Activated T-cell treated with anti-CD3 and anti-CD28 coated beads, Interleukin-2, amount 50 U/mL, for 24 hours (primary cell): ENCODE results near the gene NELFB.

Experiments used
- DNase-seq: peaks from one replicate; pipeline ENCODE4 v3.0.0-alpha.2; 2020
- H3K27ac Mint-ChIP-seq: 2 replicates; pipeline ENCODE4 v1.8.0; 2020; ENCODE audit warnings: mild to moderate bottlenecking, mixed read lengths
- H3K27me3 Mint-ChIP-seq: 2 replicates; pipeline ENCODE4 v1.8.0; 2020; ENCODE audit warnings: mixed read lengths
- H3K36me3 Mint-ChIP-seq: 2 replicates; pipeline ENCODE4 v1.8.0; 2020; ENCODE audit warnings: low read depth, mixed read lengths
- H3K4me1 Mint-ChIP-seq: 2 replicates; pipeline ENCODE4 v1.8.0; 2020; ENCODE audit warnings: low read depth, mixed read lengths
- H3K4me3 Mint-ChIP-seq: 2 replicates; pipeline ENCODE4 v1.8.0; 2020; ENCODE audit warnings: mild to moderate bottlenecking, moderate library complexity, mixed read lengths
- H3K9me3 Mint-ChIP-seq: 2 replicates; pipeline ENCODE4 v1.8.0; 2020; ENCODE audit warnings: mixed read lengths

The NELFB gene

DNA sequence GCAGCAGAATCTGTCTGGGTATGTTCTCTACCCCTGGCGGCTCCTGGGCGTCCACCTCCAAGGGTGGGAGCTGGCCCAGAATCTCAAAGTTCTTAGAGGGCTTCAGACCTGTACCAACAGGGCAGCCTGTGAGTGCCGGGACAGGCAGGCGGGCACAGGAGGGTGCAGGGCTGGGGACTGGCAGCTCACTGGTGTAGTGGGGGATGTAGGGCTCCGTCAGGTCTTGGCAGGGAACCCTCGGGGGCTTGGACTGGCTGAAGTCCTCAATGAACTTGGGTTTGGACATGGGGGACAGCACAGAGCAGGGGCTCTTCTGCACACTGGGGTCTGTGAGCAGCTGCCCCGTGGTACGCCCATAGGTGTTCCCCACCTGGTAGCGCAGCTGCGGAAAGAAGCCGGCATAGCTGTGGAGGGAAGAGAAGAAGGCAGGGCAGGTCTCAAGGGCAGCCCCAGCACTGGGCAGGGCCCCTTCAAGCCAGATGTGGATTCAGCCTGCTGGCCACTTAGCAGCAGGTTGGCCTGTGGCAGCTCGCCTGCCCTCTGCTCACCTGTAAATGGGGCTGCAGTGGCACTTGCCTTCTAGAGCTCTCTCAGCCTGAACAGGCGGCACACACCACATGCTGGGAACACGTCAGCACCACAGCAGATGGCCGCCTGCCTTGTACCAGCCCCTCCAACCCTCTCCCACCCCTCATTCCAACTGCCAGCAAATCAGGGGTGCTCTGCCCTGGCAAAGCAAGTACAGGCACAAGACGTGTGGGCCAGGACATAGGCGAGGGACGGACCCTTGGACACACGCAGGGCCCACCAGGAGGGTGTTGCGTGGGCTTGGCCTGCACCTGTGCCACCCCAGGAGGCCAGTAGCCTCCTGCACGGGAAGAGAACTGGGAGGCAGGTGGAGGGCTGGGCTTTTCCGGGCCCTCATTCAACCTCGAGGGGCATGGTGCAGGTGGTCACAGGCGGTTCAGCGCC is 9.4 kb upstream of the NELFB start:
- H3K27me3 Mint-ChIP-seq: peaks cover 2% of the 10 kb centered on the region
- no peaks in the 10 kb centered on the region for H3K9me3 Mint-ChIP-seq
- no peak for DNase-seq
- H3K4me3 Mint-ChIP-seq: peak overlapping the region; percentile 36
- peaks cover 30% of the 10 kb centered on the region for H3K36me3 Mint-ChIP-seq
- H3K27ac Mint-ChIP-seq: peak overlapping the region; percentile 73
- peaks cover 21% of the 10 kb centered on the region for H3K4me1 Mint-ChIP-seq

DNA sequence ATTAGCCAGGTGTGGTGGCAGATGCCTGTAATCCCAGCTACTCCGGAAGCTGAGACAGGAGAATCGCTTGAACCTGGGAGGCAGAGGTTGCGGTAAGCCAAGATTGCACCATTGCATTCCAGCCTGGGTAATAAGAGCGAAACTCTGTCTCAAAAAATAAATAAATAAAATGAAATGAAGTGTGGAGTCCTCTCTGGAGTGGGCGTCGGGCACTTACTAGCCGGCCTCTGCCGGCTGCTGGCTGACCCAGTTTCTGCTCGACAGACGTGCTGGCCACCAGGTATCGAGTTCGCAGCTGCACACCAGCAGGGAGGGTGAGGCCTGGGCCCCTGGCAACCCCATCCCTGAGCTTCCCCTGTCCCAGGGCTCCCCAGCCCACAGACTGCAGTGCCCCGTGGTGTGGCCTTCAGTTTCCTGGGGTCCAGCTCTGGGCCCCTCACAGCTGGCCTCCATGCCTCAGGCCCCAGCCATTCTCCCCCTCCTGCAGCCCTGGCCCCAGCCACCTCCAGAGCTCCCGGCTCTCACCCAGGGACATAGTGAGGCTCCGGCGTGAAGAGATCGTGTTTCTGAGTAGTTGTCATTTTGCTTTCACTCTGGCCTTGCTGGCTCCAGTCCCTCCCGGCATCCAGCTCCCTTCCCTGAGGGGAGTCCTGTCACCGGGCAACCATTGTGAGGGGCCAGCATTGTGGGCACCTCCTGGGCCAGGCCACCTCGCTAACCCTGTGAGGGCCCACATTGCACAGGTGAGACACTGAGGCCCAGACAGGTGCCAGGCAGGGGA is 7.8 kb upstream of the NELFB start:
- DNase-seq: no peak
- Mint-ChIP-seq H3K36me3 (peaks cover 21% of the 10 kb centered on the region), H3K4me3 (no peak overlapping the region), H3K27me3 (no peaks in the 10 kb centered on the region), H3K9me3 (no peaks in the 10 kb centered on the region), H3K27ac (peak overlapping the region; percentile 33), H3K4me1 (peaks cover 14% of the 10 kb centered on the region)

GRCh38 chr9:137247916-137248175 is 7.3 kb upstream of the NELFB start:
- DNase-seq: no peak
- peaks cover 15% of the 10 kb centered on the region for H3K36me3 Mint-ChIP-seq
- H3K4me3 Mint-ChIP-seq: no peak overlapping the region
- H3K27me3 Mint-ChIP-seq: no peaks in the 10 kb centered on the region
- H3K9me3 Mint-ChIP-seq: no peaks in the 10 kb centered on the region
- H3K4me1 Mint-ChIP-seq: peaks cover 9% of the 10 kb centered on the region
- no peak overlapping the region for H3K27ac Mint-ChIP-seq

- H3K4me1 Mint-ChIP-seq: peaks cover 8% of the 10 kb centered on the region
- no peaks in the 10 kb centered on the region for H3K9me3 Mint-ChIP-seq
- peaks cover under 1% of the 10 kb centered on the region for H3K36me3 Mint-ChIP-seq
- no peaks in the 10 kb centered on the region for H3K27me3 Mint-ChIP-seq
- H3K4me3 Mint-ChIP-seq: no peak overlapping the region
- no peak for DNase-seq
- H3K27ac Mint-ChIP-seq: no peak overlapping the region
Observed at GRCh38 chr9:137250329-137251193, 4.6 kb upstream of the NELFB start.

- no peak for DNase-seq
- H3K36me3 Mint-ChIP-seq: peaks cover 5% of the 10 kb centered on the region
- H3K9me3 Mint-ChIP-seq: no peaks in the 10 kb centered on the region
- no peak within 1 kb of the TSS for H3K4me3 Mint-ChIP-seq
- no peaks in the 10 kb centered on the region for H3K27me3 Mint-ChIP-seq
- H3K4me1 Mint-ChIP-seq: peaks cover 12% of the 10 kb centered on the region
- H3K27ac Mint-ChIP-seq: no peak within 1 kb of the TSS
Observed at GRCh38 chr9:137251194-137251461, 4.0 kb upstream of the NELFB start, which contains the start of gene STPG3. Gene STPG3, plus strand, starts transcription at chr9:137251286. Its CDS starts 1 bp downstream, at chr9:137251287.

DNA sequence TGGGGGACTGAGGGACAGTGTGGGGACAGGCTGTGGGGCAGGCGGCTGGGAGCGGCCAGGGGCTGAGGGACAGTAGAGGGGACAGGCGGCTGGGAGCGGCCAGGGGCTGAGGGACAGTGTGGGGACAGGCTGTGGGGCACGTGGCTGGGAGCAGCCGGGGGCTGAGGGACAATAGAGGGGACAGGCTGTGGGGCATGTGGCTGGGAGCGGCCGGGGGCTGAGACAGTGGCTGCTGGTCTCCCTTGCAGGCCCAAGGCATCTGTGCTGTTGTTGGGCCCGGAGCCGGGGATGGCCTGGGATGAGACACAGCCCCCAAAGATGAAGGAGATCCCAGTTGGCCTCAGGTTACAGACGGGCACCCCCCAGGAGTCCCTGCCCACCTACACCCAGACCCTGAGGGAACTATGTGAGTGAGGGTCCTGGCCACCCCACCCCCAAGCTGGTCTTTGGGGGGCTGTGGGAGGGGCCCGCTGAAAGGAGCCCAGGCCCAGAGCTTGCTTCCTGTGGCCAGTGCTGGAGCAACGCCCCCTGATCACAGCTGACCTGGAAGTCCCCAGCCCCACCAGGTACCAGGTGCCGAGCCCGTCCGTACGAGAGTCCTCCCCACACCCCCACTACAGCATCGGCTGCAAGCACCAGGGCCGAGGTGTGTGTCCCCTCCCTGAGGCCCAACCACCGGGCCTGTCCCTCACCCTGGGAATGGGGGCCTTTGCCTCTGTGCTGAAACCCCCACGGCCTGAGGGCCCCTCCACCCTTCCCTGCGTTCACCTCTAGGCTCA is 3.4 kb upstream of the NELFB start:
- H3K9me3 Mint-ChIP-seq: no peaks in the 10 kb centered on the region

GRCh38 chr9:137252555-137253506 is 2.3 kb upstream of the NELFB start:
- Mint-ChIP-seq H3K4me3 (no peak overlapping the region), H3K27ac (no peak overlapping the region), H3K9me3 (no peaks in the 10 kb centered on the region), H3K4me1 (peaks cover 23% of the 10 kb centered on the region), H3K27me3 (no peaks in the 10 kb centered on the region), H3K36me3 (peaks cover 16% of the 10 kb centered on the region)
- DNase-seq: no peak

More for the DNA sequence above, 3.4 kb upstream of the NELFB start:
- H3K4me3 Mint-ChIP-seq: no peak overlapping the region
- DNase-seq: no peak
- H3K27ac Mint-ChIP-seq: no peak overlapping the region
- H3K4me1 Mint-ChIP-seq: peaks cover 18% of the 10 kb centered on the region
- no peaks in the 10 kb centered on the region for H3K27me3 Mint-ChIP-seq
- H3K36me3 Mint-ChIP-seq: peaks cover 11% of the 10 kb centered on the region

GRCh38 chr9:137253717-137254623 is 1.2 kb upstream of the NELFB start:
- H3K4me1 Mint-ChIP-seq: peaks cover 23% of the 10 kb centered on the region
- no peaks in the 10 kb centered on the region for H3K9me3 Mint-ChIP-seq
- DNase-seq: no peak
- no peaks in the 10 kb centered on the region for H3K27me3 Mint-ChIP-seq
- H3K27ac Mint-ChIP-seq: peak overlapping the region; percentile 86
- H3K4me3 Mint-ChIP-seq: peak overlapping the region; percentile 91
- peaks cover 27% of the 10 kb centered on the region for H3K36me3 Mint-ChIP-seq

- Mint-ChIP-seq H3K27ac (peak overlapping the region; percentile 89), H3K36me3 (peaks cover 32% of the 10 kb centered on the region), H3K4me1 (peaks cover 23% of the 10 kb centered on the region), H3K9me3 (no peaks in the 10 kb centered on the region), H3K27me3 (no peaks in the 10 kb centered on the region), H3K4me3 (peak overlapping the region; percentile 91)
- DNase-seq: no peak
Observed at GRCh38 chr9:137255448-137256114, 454 bp downstream of the NELFB start.

DNA sequence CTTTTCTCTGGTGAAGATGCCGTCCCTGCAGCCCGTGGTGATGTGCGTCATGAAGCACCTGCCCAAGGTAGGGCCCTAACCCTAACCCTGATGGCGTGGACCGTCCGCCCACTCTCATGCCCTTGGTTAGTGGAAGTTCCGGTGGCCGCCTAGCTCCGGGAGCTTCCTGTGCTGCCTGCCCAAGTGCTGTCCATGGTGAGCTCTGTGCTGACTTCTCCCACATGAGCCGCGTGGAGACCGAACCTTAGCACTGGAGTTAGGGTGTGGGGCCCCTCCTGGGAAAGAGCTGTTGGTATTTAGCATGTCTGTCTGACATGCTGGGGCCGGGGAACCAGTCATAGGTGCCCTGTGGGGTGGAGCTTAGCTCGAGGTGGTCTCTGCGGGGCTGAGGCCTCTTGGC is 1.2 kb downstream of the NELFB start:
- DNase-seq: no peak
- H3K4me1 Mint-ChIP-seq: peaks cover 23% of the 10 kb centered on the region
- peak overlapping the region; percentile 91 for H3K4me3 Mint-ChIP-seq
- H3K9me3 Mint-ChIP-seq: no peaks in the 10 kb centered on the region
- peaks cover 35% of the 10 kb centered on the region for H3K36me3 Mint-ChIP-seq
- no peaks in the 10 kb centered on the region for H3K27me3 Mint-ChIP-seq
- H3K27ac Mint-ChIP-seq: peak overlapping the region; percentile 89

DNA sequence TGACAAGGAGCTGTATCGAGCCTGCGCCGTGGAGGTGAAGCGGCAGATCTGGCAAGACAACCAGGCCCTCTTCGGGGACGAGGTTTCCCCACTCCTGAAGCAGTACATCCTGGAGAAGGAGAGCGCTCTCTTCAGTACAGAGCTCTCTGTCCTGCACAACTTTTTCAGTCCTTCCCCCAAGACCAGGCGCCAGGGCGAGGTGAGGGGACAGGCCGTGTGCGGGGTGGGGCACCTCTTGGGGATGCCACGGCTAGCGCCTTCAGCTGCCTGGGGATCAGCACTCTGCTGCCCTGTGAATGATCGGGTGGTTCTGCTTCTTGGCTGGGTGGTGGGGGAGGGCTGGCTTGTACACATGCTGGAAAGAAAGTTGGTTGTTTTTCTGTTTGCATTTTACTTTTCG is 1.7 kb downstream of the NELFB start:
- peaks cover 23% of the 10 kb centered on the region for H3K4me1 Mint-ChIP-seq
- H3K36me3 Mint-ChIP-seq: peaks cover 40% of the 10 kb centered on the region
- no peak for DNase-seq
- peak overlapping the region; percentile 89 for H3K27ac Mint-ChIP-seq
- no peaks in the 10 kb centered on the region for H3K27me3 Mint-ChIP-seq
- H3K4me3 Mint-ChIP-seq: peak overlapping the region; percentile 91
- no peaks in the 10 kb centered on the region for H3K9me3 Mint-ChIP-seq
